MM.1S (cell line): Measurements from ENCODE around the gene RASSF7.

Source experiments
- CTCF ChIP-seq: fragments of 300-600 bp; sonication (generic); IDR thresholded peaks from 2 replicates; pipeline ENCODE4 v1.5.1; 2016; ENCODE audit warnings: antibody characterized with exemption, low read length, mixed read lengths
- EZH2 ChIP-seq: fragments of 300-600 bp; sonication (generic); optimal IDR thresholded peaks from 2 replicates; pipeline ENCODE3; 2017; ENCODE audit warnings: low read depth, mild to moderate bottlenecking, antibody characterized with exemption, low read length, mixed read lengths
- EZH2phosphoT487 ChIP-seq: fragments of 300-600 bp; sonication (generic); IDR thresholded peaks from 2 replicates; pipeline ENCODE4 v1.6.1; 2018; ENCODE audit warnings: antibody characterized with exemption, low read length

GRCh38 chr11:516400-516799 is 44.4 kb upstream of the RASSF7 start:
- no peak for TF ChIP-seq CTCF
- TF ChIP-seq EZH2phosphoT487: no peak
- no peak for TF ChIP-seq EZH2
